SU-DHL-6 (cell line): ENCODE measurements around the gene OLIG2.

ENCODE experiments used
- EZH2phosphoT487 ChIP-seq: fragments of 200-600 bp; sonication (generic), shearing (Covaris generic); conservative IDR thresholded peaks from 2 replicates; pipeline ENCODE4 v1.6.1; 2018; ENCODE audit warnings: mild to moderate bottlenecking, antibody characterized with exemption, low read length, moderate library complexity, mixed read lengths
- TF ChIP-seq, protein P1 (sequence below): fragments of 200-600 bp; sonication (generic); IDR thresholded peaks from one replicate; pipeline ENCODE4 v1.5.1; 2017; ENCODE audit warnings: antibody characterized with exemption, mild to moderate bottlenecking, low read length, moderate library complexity; ENCODE audit not compliant: insufficient read depth, poor library complexity, severe bottlenecking

DNA sequence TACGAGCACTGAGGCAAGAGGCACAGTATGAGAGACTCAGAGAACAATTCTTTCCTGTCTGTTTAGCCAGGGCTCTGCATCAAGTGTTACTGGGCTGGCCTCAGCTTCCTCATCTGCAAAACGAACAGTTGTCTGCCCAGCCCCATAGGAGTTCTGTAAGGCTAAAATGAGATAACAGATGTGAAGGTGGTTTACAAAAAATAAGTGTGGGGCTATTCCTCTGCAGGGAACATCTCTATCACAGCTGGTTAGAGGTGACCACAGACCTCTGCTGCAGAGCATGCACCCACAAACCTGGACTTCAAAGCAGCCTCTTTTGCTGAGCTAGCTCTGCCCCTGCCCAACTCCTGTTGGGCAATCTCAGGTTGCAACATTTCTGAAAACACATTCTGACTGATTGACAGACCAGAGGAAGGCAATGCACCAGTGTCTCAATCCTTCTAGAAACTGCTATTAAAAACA lies 33.7 kb downstream of the OLIG2 start:
- TF ChIP-seq, protein P1, sequence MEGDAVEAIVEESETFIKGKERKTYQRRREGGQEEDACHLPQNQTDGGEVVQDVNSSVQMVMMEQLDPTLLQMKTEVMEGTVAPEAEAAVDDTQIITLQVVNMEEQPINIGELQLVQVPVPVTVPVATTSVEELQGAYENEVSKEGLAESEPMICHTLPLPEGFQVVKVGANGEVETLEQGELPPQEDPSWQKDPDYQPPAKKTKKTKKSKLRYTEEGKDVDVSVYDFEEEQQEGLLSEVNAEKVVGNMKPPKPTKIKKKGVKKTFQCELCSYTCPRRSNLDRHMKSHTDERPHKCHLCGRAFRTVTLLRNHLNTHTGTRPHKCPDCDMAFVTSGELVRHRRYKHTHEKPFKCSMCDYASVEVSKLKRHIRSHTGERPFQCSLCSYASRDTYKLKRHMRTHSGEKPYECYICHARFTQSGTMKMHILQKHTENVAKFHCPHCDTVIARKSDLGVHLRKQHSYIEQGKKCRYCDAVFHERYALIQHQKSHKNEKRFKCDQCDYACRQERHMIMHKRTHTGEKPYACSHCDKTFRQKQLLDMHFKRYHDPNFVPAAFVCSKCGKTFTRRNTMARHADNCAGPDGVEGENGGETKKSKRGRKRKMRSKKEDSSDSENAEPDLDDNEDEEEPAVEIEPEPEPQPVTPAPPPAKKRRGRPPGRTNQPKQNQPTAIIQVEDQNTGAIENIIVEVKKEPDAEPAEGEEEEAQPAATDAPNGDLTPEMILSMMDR, result no peak
- no peak for TF ChIP-seq EZH2phosphoT487
